ENCODE data around the gene CLEC4M. TPM values are rescaled to one million over a fixed set of nuclear protein-coding genes. Genes with fewer than 3 reads are reported as not detected.

CLEC4M gene
- total and polyA plus RNA-seq, 2 of the 8 experiments (the other 6 are each of a cell fraction or from before 2014, with no cell fraction given), result not detected

DNA sequence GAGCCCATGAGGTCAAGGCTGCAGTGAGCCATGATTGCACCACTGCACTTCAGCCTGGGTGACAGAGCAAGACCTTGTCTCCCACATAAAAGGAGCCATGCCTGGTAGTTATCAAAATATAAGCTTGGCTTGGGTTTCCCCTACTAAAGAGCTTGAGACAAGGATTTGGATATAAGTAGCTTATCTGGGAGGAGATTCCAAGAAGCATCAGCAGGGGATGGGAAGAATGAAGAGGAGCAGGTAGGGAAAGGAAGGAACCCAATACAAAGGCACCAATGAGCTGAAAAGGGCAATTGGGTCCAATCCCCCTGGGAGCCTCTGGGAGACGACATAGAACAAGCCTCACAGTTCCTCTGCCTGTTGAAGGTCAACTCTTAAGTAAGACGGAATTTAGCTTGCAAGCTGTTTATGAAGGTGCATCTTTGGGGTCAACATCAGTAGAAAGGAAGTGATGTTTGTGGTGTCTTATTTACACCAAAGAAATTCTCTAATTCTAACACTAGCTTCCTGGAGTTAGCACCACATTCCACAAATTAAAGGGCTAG lies 23.8 kb upstream of the CLEC4M start (continued):
- no peak for TF ChIP-seq CHD7 (IDR thresholded peaks at IDR 0.05; ENCODE audit: insufficient replicate concordance, low read length)
- no peak for TF ChIP-seq SIN3A (conservative IDR thresholded peaks at IDR 0.05 in 1 of 2, IDR thresholded peaks at IDR 0.05 in 1 of 2; ENCODE audit: low read depth in 1 of 2, low read length in 2 of 2)
- no peak for TF ChIP-seq HDAC2 (IDR thresholded peaks at IDR 0.05; ENCODE audit: borderline replicate concordance in 1 of 2, low read depth in 2 of 2, low read length in 2 of 2)
- no peak for TF ChIP-seq RBBP5 (IDR thresholded peaks at IDR 0.05; ENCODE audit: borderline replicate concordance, low read depth, low read length)
- TF ChIP-seq TAF7 (optimal IDR thresholded peaks at IDR 0.05; ENCODE audit: borderline replicate concordance, low read depth, low read length), result no peak
- no peak for TF ChIP-seq TCF12 (IDR thresholded peaks at IDR 0.05; ENCODE audit: low read depth, low read length)
- TF ChIP-seq EZH2 (IDR thresholded peaks at IDR 0.05; ENCODE audit: low read depth, low read length, severe bottlenecking), result no peak

All from H1 (cell line).